AG08395 (cell line): ENCODE data around the gene DEFB110.

ENCODE experiments used
- DNase-seq: peaks from one replicate; pipeline ENCODE4 v3.0.0; 2012; ENCODE audit warnings: mixed read lengths, low spot score

DEFB110 gene

GRCh38 chr6:50021894-50022293, at the start of gene DEFB110:
Gene DEFB110, minus strand, starts transcription at chr6:50021994. Its CDS starts 59 bp downstream, at chr6:50021935.
- DNase-seq = no peak

GRCh38 chr6:50070101-50070500, 48.3 kb upstream of the DEFB110 start:
- no peak for DNase-seq

- no peak for DNase-seq
These were observed 40.3 kb upstream of the DEFB110 start for GRCh38 chr6:50062051-50062450.

- no peak for DNase-seq
These were observed 34.4 kb upstream of the DEFB110 start for GRCh38 chr6:50056242-50056641.

GRCh38 chr6:50049829-50050228, 28.0 kb upstream of the DEFB110 start, which contains the start of gene DEFB112:
Gene DEFB112, minus strand, starts transcription at chr6:50049929. Its CDS starts 60 bp downstream, at chr6:50049869.
- no peak for DNase-seq

- no peak for DNase-seq
These were observed 25.2 kb upstream of the DEFB110 start for GRCh38 chr6:50047026-50047425.

- DNase-seq = peak; percentile 30
These were observed 9.2 kb upstream of the DEFB110 start for GRCh38 chr6:50030777-50031562.

- DNase-seq = no peak
These were observed 8.6 kb upstream of the DEFB110 start for GRCh38 chr6:50030350-50030749.

GRCh38 chr6:50025258-50025657, 3.5 kb upstream of the DEFB110 start:
- no peak for DNase-seq

GRCh38 chr6:50007819-50008218, 14.0 kb downstream of the DEFB110 start:
- peak; percentile 56 for DNase-seq

GRCh38 chr6:50003139-50003538, 18.7 kb downstream of the DEFB110 start:
- no peak for DNase-seq

- DNase-seq = no peak
These were observed 26.5 kb downstream of the DEFB110 start for GRCh38 chr6:49995278-49995677.

GRCh38 chr6:49988900-49989299, 32.9 kb downstream of the DEFB110 start:
- DNase-seq = no peak

- no peak for DNase-seq
These were observed 34.0 kb downstream of the DEFB110 start for GRCh38 chr6:49987749-49988148.

GRCh38 chr6:49986551-49986950, 35.2 kb downstream of the DEFB110 start:
- DNase-seq = no peak

- DNase-seq = no peak
These were observed 39.7 kb downstream of the DEFB110 start for GRCh38 chr6:49982046-49982445.

GRCh38 chr6:49980898-49981297, 40.9 kb downstream of the DEFB110 start:
- DNase-seq = peak; percentile 52

GRCh38 chr6:49979584-49979983, 42.2 kb downstream of the DEFB110 start:
- DNase-seq = no peak

- DNase-seq = no peak
These were observed 43.2 kb downstream of the DEFB110 start for GRCh38 chr6:49978332-49979226.

- no peak for DNase-seq
These were observed 52.2 kb downstream of the DEFB110 start, which contains the start of gene DEFB113 for GRCh38 chr6:49969605-49970004. Gene DEFB113, minus strand, starts transcription at chr6:49969625. Its CDS starts 0 bp downstream, at chr6:49969625.
